Stimulated activated CD4-positive, alpha-beta T cell treated with anti-CD3 and anti-CD28 coated beads, TNF-alpha, amount 100 ng/mL, for 1 hour (primary cell): ENCODE measurements around the gene ARHGDIA.
"Not testable (repeated sequence)": the region's sequence is repeated elsewhere in the genome, so short reads cannot be mapped to it uniquely, and the experiment has no call there.

Experiments
- DNase-seq, 3 donors: peaks; one replicate each; pipeline ENCODE4 v3.0.0-alpha.2; 2020; ENCODE audit warnings: low read depth in 3 of 3, low spot score in 1 of 3

The ARHGDIA gene

GRCh38 chr17:81870981-81871386 lies at the start of gene ARHGDIA:
Gene ARHGDIA, minus strand, starts transcription at chr17:81871337. Its CDS starts 1,407 bp downstream, at chr17:81869930.
- no peak for DNase-seq

GRCh38 chr17:81918832-81919545 lies 47.9 kb upstream of the ARHGDIA start:
- no peak for DNase-seq

- not testable (repeated sequence) for DNase-seq
These were observed 47.2 kb upstream of the ARHGDIA start for GRCh38 chr17:81918333-81918669.

- peak; percentile 66 to 77 (median 70) for DNase-seq
These were observed 46.6 kb upstream of the ARHGDIA start, which contains the start of gene SIRT7 for GRCh38 chr17:81917565-81918332. Gene SIRT7, minus strand, starts transcription at chr17:81918176. Its CDS starts 45 bp downstream, at chr17:81918131.

- DNase-seq, result no peak
These were observed 45.3 kb upstream of the ARHGDIA start for GRCh38 chr17:81916234-81917001.

GRCh38 chr17:81915331-81915730 lies 44.2 kb upstream of the ARHGDIA start:
- DNase-seq, result no peak

- DNase-seq, result no peak
These were observed 43.1 kb upstream of the ARHGDIA start for GRCh38 chr17:81914103-81914850.

GRCh38 chr17:81913394-81914102 lies 42.4 kb upstream of the ARHGDIA start:
- no peak for DNase-seq

- DNase-seq, result no peak
These were observed 41.5 kb upstream of the ARHGDIA start for GRCh38 chr17:81912441-81913309.

- no peak for DNase-seq
These were observed 40.8 kb upstream of the ARHGDIA start for GRCh38 chr17:81911969-81912368.

GRCh38 chr17:81911277-81911961 lies 40.3 kb upstream of the ARHGDIA start, which contains the start of gene PCYT2:
Gene PCYT2, minus strand, starts transcription at chr17:81911399. Its CDS starts 44 bp downstream, at chr17:81911355.
- DNase-seq, result peak; percentile 87 to 90 (median 88)

- no peak for DNase-seq
These were observed 39.7 kb upstream of the ARHGDIA start for GRCh38 chr17:81910840-81911276.

- no peak for DNase-seq
These were observed 39.1 kb upstream of the ARHGDIA start for GRCh38 chr17:81909966-81910839.

GRCh38 chr17:81909231-81909630 lies 38.1 kb upstream of the ARHGDIA start:
- DNase-seq, result no peak

- DNase-seq, result no peak
These were observed 37.7 kb upstream of the ARHGDIA start for GRCh38 chr17:81908793-81909192.

- DNase-seq, result no peak
These were observed 36.3 kb upstream of the ARHGDIA start for GRCh38 chr17:81907219-81908145.
